GM11168 (cell line): ENCODE measurements around the gene PDILT.
"Not testable (repeated sequence)": the region's sequence is repeated elsewhere in the genome, so short reads cannot be mapped to it uniquely, and the experiment has no call there.

Source experiments
- in situ Hi-C: fragments of 300-500 bp; cut with MboI; formaldehyde crosslinking; loops from one replicate; pipeline ENCODE4 v1.12.0; 2022; ENCODE audit warnings: low sequenced_read_pairs; ENCODE audit not compliant: unreplicated experiment

PDILT gene

GRCh38 chr16:20404637-20405036 lies at the start of gene PDILT:
Gene PDILT (minus strand): TSS chr16:20404737. CDS start chr16:20399300, 5,437 bp downstream.
- in situ Hi-C loops, result no loop called here

GRCh38 chr16:20453633-20454032 lies 49.1 kb upstream of the PDILT start:
- in situ Hi-C loops, result not testable (repeated sequence)

- in situ Hi-C loops, result not testable (repeated sequence)
Observed at GRCh38 chr16:20451364-20451763, 46.8 kb upstream of the PDILT start, which contains the start of gene ACSM2A. Gene ACSM2A (plus strand): TSS chr16:20451521. CDS start chr16:20460115, 8,594 bp downstream.

GRCh38 chr16:20446652-20447393 lies 42.3 kb upstream of the PDILT start:
- in situ Hi-C loops, result not testable (repeated sequence)

- in situ Hi-C loops, result loop anchor here (5.0 kb wide), 1 partner anchor 145 kb away; no protein-coding TSS in a partner anchor
Observed at GRCh38 chr16:20441859-20442258, 37.3 kb upstream of the PDILT start.

GRCh38 chr16:20441191-20441590 lies 36.7 kb upstream of the PDILT start:
- in situ Hi-C loops, result loop anchor here (5.0 kb wide), 1 partner anchor 146 kb away; no protein-coding TSS in a partner anchor

GRCh38 chr16:20440731-20441130 lies 36.2 kb upstream of the PDILT start:
- in situ Hi-C loops, result loop anchor here (5.0 kb wide), 1 partner anchor 147 kb away; no protein-coding TSS in a partner anchor

GRCh38 chr16:20439820-20440231 lies 35.3 kb upstream of the PDILT start:
- in situ Hi-C loops, result loop anchor here (5.0 kb wide), 1 partner anchor 147 kb away; no protein-coding TSS in a partner anchor

GRCh38 chr16:20438950-20439349 lies 34.4 kb upstream of the PDILT start:
- in situ Hi-C loops, result not testable (repeated sequence)

GRCh38 chr16:20430948-20431347 lies 26.4 kb upstream of the PDILT start:
- in situ Hi-C loops, result no loop called here

GRCh38 chr16:20430480-20430879 lies 25.9 kb upstream of the PDILT start:
- in situ Hi-C loops, result not testable (repeated sequence)

GRCh38 chr16:20429499-20429898 lies 25.0 kb upstream of the PDILT start:
- in situ Hi-C loops, result loop anchor here (10.0 kb wide), 1 partner anchor 165 kb away; no protein-coding TSS in a partner anchor

- in situ Hi-C loops, result loop anchor here (10.0 kb wide), 1 partner anchor 167 kb away; no protein-coding TSS in a partner anchor
Observed at GRCh38 chr16:20427401-20427797, 22.9 kb upstream of the PDILT start.

- in situ Hi-C loops, result loop anchor here (10.0 kb wide), 1 partner anchor 171 kb away; no protein-coding TSS in a partner anchor
Observed at GRCh38 chr16:20424129-20424866, 19.8 kb upstream of the PDILT start.

GRCh38 chr16:20423772-20424128 lies 19.2 kb upstream of the PDILT start:
- in situ Hi-C loops, result loop anchor here (10.0 kb wide), 1 partner anchor 171 kb away; no protein-coding TSS in a partner anchor

GRCh38 chr16:20421748-20422147 lies 17.2 kb upstream of the PDILT start:
- in situ Hi-C loops, result loop anchor here (10.0 kb wide), 1 partner anchor 173 kb away; no protein-coding TSS in a partner anchor

GRCh38 chr16:20419093-20419492 lies 14.6 kb upstream of the PDILT start:
- in situ Hi-C loops, result not testable (repeated sequence)

GRCh38 chr16:20415541-20415940 lies 11.0 kb upstream of the PDILT start:
- in situ Hi-C loops, result no loop called here

- in situ Hi-C loops, result no loop called here
Observed at GRCh38 chr16:20411055-20411454, 6.5 kb upstream of the PDILT start.

GRCh38 chr16:20410121-20410723 lies 5.7 kb upstream of the PDILT start:
- in situ Hi-C loops, result no loop called here
